SU-DHL-6 (cell line): ENCODE measurements around the gene BMP7.

Experiments
- EZH2phosphoT487 ChIP-seq: fragments of 200-600 bp; sonication (generic), shearing (Covaris generic); conservative IDR thresholded peaks from 2 replicates; pipeline ENCODE4 v1.6.1; 2018; ENCODE audit warnings: mild to moderate bottlenecking, antibody characterized with exemption, low read length, moderate library complexity, mixed read lengths
- TF ChIP-seq, protein P1 (sequence below): fragments of 200-600 bp; sonication (generic); IDR thresholded peaks from one replicate; pipeline ENCODE4 v1.5.1; 2017; ENCODE audit warnings: antibody characterized with exemption, mild to moderate bottlenecking, low read length, moderate library complexity; ENCODE audit not compliant: insufficient read depth, poor library complexity, severe bottlenecking

GRCh38 chr20:57270204-57270984 is 4.0 kb upstream of the BMP7 start:
- TF ChIP-seq, protein P1, sequence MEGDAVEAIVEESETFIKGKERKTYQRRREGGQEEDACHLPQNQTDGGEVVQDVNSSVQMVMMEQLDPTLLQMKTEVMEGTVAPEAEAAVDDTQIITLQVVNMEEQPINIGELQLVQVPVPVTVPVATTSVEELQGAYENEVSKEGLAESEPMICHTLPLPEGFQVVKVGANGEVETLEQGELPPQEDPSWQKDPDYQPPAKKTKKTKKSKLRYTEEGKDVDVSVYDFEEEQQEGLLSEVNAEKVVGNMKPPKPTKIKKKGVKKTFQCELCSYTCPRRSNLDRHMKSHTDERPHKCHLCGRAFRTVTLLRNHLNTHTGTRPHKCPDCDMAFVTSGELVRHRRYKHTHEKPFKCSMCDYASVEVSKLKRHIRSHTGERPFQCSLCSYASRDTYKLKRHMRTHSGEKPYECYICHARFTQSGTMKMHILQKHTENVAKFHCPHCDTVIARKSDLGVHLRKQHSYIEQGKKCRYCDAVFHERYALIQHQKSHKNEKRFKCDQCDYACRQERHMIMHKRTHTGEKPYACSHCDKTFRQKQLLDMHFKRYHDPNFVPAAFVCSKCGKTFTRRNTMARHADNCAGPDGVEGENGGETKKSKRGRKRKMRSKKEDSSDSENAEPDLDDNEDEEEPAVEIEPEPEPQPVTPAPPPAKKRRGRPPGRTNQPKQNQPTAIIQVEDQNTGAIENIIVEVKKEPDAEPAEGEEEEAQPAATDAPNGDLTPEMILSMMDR, result no peak
- TF ChIP-seq EZH2phosphoT487, result no peak
